Kidney (tissue), 14 donors: ENCODE measurements around the gene COL11A1. TPM values are rescaled to one million over a fixed set of nuclear protein-coding genes. Genes with fewer than 3 reads are reported as not detected.

Experiments used
- DNase-seq, 5 donors: peaks; one replicate each; pipeline ENCODE4 v3.0.0-alpha.2; 2013 to 2020
- FAIRE-seq: peaks from 2 replicates; lab custom pipeline; 2012; peaks lifted over from hg19 to GRCh38; lab: Jason Lieb, UNC
- H3K27ac ChIP-seq, 2 donors: one replicate each; pipeline ENCODE4 v1.7.0; 2013; ENCODE audit warnings: low read depth in 2 of 2, low read length in 2 of 2, inconsistent platforms in 1 of 2
- H3K27me3 ChIP-seq: one replicate; pipeline ENCODE4 v1.7.1; 2013; ENCODE audit warnings: low read length, inconsistent platforms; ENCODE audit not compliant: control insufficient read depth, insufficient read depth
- H3K36me3 ChIP-seq, 3 donors: one replicate each; pipeline versions ENCODE4 v1.7.0 to v1.7.1; 2013; ENCODE audit warnings: low read length in 3 of 3, control low read depth in 1 of 3, inconsistent platforms in 1 of 3; ENCODE audit not compliant: insufficient read depth in 3 of 3, control insufficient read depth in 2 of 3
- H3K4me1 ChIP-seq, 3 donors: one replicate each; pipeline versions ENCODE4 v1.7.0 to v1.7.1; 2013; ENCODE audit warnings: low read length in 3 of 3, inconsistent platforms in 1 of 3, low read depth in 1 of 3; ENCODE audit not compliant: control insufficient read depth in 2 of 3, insufficient read depth in 2 of 3
- H3K4me3 ChIP-seq, 3 donors: one replicate each; pipeline versions ENCODE4 v1.7.0 to v1.8.1; 2013; ENCODE audit warnings: low read length in 3 of 3, control low read depth in 1 of 3, inconsistent platforms in 1 of 3
- H3K9ac ChIP-seq, 3 donors: one replicate each; pipeline versions ENCODE4 v1.7.0 to v1.7.1; 2013; ENCODE audit warnings: low read length in 3 of 3, control low read depth in 1 of 3, inconsistent platforms in 1 of 3
- H3K9me3 ChIP-seq, 3 donors: one replicate each; pipeline versions ENCODE4 v1.7.0 to v1.7.1; 2013; ENCODE audit warnings: low read length in 3 of 3, control low read depth in 1 of 3, inconsistent platforms in 1 of 3; ENCODE audit not compliant: control insufficient read depth in 2 of 3, insufficient read depth in 1 of 3
- intact Hi-C: fragments of 100-400 bp; cut with DNase I; formaldehyde crosslinking; loops from one replicate; pipeline ENCODE4 v1.11.1; 2022
- polyA plus RNA-seq: library from polyadenylated mRNA; stranded (reverse); fragments of 350-450 nt; fragmentation: Illumina TruSeq; extraction: RNeasy Lipid Tissue Mini Kit (QIAGEN cat#74804); gene quantifications from one replicate; pipeline ENCODE4 v1.2.3, GENCODE V29; 2014; ENCODE audit warnings: low read depth, low replicate concordance; ENCODE audit not compliant: insufficient read depth
- total RNA-seq: library from RNA; stranded (reverse); fragmentation: NEBNext Ultra II Directional; extraction: Animal tissue kit (Norgen Biotek cat#: 25700); gene quantifications from one replicate; pipeline ENCODE4 v1.2.1, GENCODE V29; 2021
- TF ChIP-seq, protein P1 (sequence below): IDR thresholded peaks from 3 replicates; pipeline ENCODE4 v1.5.1; 2012; ENCODE audit warnings: mild to moderate bottlenecking, moderate library complexity, borderline replicate concordance; ENCODE audit not compliant: insufficient read depth; ENCODE audit errors: extremely low read depth
- donor health status: control.
- donor health status: control.
- donor health status: control.
- donor health status: control.
- donor health status: control.
- donor health status: DM: yes; HTN: yes; CAD: no.
- donor health status: Normal renal cell carcinoma (clear cell type).

Gene COL11A1
- total and polyA plus RNA-seq, 2 donors from 2014 or later: 0.35 TPM; not detected in 1

- Histone ChIP-seq H3K36me3 (no peaks in the 10 kb centered on the region), H3K4me3 (no peak overlapping the region), H3K27me3 (no peaks in the 10 kb centered on the region), H3K27ac (no peak overlapping the region), H3K4me1 (no peaks in the 10 kb centered on the region), H3K9me3 (peaks cover 0 to 2% (median 0%) of the 10 kb centered on the region in 3 donors), H3K9ac (no peak overlapping the region)
- intact Hi-C loops: no loop called here
- no peak for FAIRE-seq
- TF ChIP-seq, protein P1, sequence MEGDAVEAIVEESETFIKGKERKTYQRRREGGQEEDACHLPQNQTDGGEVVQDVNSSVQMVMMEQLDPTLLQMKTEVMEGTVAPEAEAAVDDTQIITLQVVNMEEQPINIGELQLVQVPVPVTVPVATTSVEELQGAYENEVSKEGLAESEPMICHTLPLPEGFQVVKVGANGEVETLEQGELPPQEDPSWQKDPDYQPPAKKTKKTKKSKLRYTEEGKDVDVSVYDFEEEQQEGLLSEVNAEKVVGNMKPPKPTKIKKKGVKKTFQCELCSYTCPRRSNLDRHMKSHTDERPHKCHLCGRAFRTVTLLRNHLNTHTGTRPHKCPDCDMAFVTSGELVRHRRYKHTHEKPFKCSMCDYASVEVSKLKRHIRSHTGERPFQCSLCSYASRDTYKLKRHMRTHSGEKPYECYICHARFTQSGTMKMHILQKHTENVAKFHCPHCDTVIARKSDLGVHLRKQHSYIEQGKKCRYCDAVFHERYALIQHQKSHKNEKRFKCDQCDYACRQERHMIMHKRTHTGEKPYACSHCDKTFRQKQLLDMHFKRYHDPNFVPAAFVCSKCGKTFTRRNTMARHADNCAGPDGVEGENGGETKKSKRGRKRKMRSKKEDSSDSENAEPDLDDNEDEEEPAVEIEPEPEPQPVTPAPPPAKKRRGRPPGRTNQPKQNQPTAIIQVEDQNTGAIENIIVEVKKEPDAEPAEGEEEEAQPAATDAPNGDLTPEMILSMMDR: no peak
- DNase-seq: no peak
These were observed 12.7 kb upstream of the COL11A1 start for GRCh38 chr1:103120981-103121380.

DNA sequence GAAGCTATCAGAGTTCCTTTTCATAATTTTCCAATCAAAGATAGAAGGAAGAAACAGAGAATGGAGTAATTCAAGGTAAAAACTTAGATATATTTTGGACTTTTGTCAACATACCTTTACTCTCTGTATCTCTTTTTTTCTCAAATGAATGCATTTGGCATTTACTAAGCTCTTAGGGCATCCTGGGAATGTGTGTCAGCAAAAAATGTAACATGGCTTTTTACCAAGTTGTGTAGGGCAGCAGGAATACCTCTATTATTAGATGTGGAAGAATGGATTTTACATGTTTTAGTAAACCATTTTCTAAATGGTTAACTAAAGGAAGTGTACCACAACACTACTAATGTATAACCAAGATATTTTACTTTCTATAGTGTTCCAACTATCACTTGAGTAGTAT, 4.2 kb upstream of the COL11A1 start:
- FAIRE-seq (no peak), DNase-seq (no peak)
- H3K9ac ChIP-seq: no peak overlapping the region
- no peaks in the 10 kb centered on the region for H3K27me3 ChIP-seq
- H3K27ac ChIP-seq: no peak overlapping the region
- H3K36me3 ChIP-seq: no peaks in the 10 kb centered on the region
- H3K4me3 ChIP-seq: no peak overlapping the region
- TF ChIP-seq, protein P1: no peak
- H3K4me1 ChIP-seq: no peaks in the 10 kb centered on the region
- no peaks in the 10 kb centered on the region for H3K9me3 ChIP-seq
- intact Hi-C loops: no loop called here

- Histone ChIP-seq H3K27ac (no peak overlapping the region), H3K4me3 (no peak overlapping the region), H3K9me3 (no peaks in the 10 kb centered on the region), H3K27me3 (no peaks in the 10 kb centered on the region), H3K36me3 (no peaks in the 10 kb centered on the region), H3K9ac (no peak overlapping the region), H3K4me1 (peaks cover 0 to under 1% (median 0%) of the 10 kb centered on the region in 3 donors)
- TF ChIP-seq, protein P1: no peak
- no peak for DNase-seq
- no peak for FAIRE-seq
- intact Hi-C loops: no loop called here
These were observed 3.6 kb upstream of the COL11A1 start for GRCh38 chr1:103111926-103112325.

DNA sequence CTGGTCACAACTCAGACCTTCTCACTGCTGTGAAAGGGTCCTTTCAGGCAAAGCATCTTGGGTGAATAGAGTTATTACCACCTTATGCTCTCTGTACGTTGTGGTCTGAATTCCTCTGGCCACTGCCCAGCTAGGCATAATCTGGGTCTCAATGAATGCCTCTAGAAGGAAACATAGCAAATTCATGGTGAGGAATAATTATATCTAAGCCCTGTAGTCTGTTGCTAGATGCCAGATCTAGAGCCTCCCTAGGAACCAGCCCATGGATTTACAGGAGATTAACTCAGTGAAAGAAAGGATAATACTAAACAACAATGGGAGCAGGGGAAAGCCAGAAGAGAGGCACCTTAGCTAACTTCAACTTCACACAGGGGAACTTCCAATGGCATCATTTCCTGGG, 2.4 kb upstream of the COL11A1 start:
- intact Hi-C loops: no loop called here
- no peak for DNase-seq
- H3K9ac ChIP-seq: no peak overlapping the region

More for the DNA sequence above, 2.4 kb upstream of the COL11A1 start:
- Histone ChIP-seq H3K36me3 (no peaks in the 10 kb centered on the region), H3K4me1 (peaks cover 0 to 5% (median 0%) of the 10 kb centered on the region in 3 donors), H3K9me3 (no peaks in the 10 kb centered on the region), H3K4me3 (no peak overlapping the region), H3K27me3 (no peaks in the 10 kb centered on the region), H3K27ac (no peak overlapping the region)
- TF ChIP-seq, protein P1: no peak
- FAIRE-seq: no peak
